ENCODE measurements around the gene CLNK. TPM values are rescaled to one million over a fixed set of nuclear protein-coding genes. Genes with fewer than 3 reads are reported as not detected.

Gene CLNK
- total RNA-seq, 3 donors from 2014 or later, result 0.11 TPM; not detected in 1

- Mint-ChIP-seq H3K9me3 (no peaks in the 10 kb centered on the region), H3K4me1 (ENCODE audit: low read depth) (no peaks in the 10 kb centered on the region), H3K27me3 (ENCODE audit: low read depth) (peaks cover 6% of the 10 kb centered on the region), H3K36me3 (ENCODE audit: insufficient read depth) (no peaks in the 10 kb centered on the region), H3K4me3 (no peak overlapping the region)
- DNase-seq (no peak), ATAC-seq (no peak)
Measured at GRCh38 chr4:10599574-10599973, 85.0 kb downstream of the CLNK start.

- Mint-ChIP-seq H3K36me3 (ENCODE audit: insufficient read depth) (no peaks in the 10 kb centered on the region), H3K4me3 (no peak overlapping the region), H3K4me1 (ENCODE audit: low read depth) (no peaks in the 10 kb centered on the region), H3K27me3 (ENCODE audit: low read depth) (peaks cover 6% of the 10 kb centered on the region), H3K9me3 (no peaks in the 10 kb centered on the region)
- no peak for ATAC-seq
- DNase-seq, result no peak
Measured at GRCh38 chr4:10598829-10599228, 85.7 kb downstream of the CLNK start.

GRCh38 chr4:10596586-10597290, 87.8 kb downstream of the CLNK start:
- Mint-ChIP-seq H3K9me3 (no peaks in the 10 kb centered on the region), H3K27me3 (ENCODE audit: low read depth) (peaks cover 6% of the 10 kb centered on the region), H3K36me3 (ENCODE audit: insufficient read depth) (no peaks in the 10 kb centered on the region), H3K4me3 (no peak overlapping the region), H3K4me1 (ENCODE audit: low read depth) (no peaks in the 10 kb centered on the region)
- DNase-seq, result no peak
- ATAC-seq, result no peak

GRCh38 chr4:10593130-10593529, 91.4 kb downstream of the CLNK start:
- H3K36me3 Mint-ChIP-seq (ENCODE audit: insufficient read depth), result no peaks in the 10 kb centered on the region
- H3K4me1 Mint-ChIP-seq (ENCODE audit: low read depth), result peaks cover 14% of the 10 kb centered on the region
- H3K4me3 Mint-ChIP-seq, result no peak overlapping the region
- no peak for ATAC-seq
- no peaks in the 10 kb centered on the region for H3K27me3 Mint-ChIP-seq (ENCODE audit: low read depth)
- DNase-seq, result no peak
- no peaks in the 10 kb centered on the region for H3K9me3 Mint-ChIP-seq

- Mint-ChIP-seq H3K9me3 (no peaks in the 10 kb centered on the region), H3K27me3 (ENCODE audit: low read depth) (no peaks in the 10 kb centered on the region), H3K4me1 (ENCODE audit: low read depth) (peaks cover 19% of the 10 kb centered on the region), H3K36me3 (ENCODE audit: insufficient read depth) (no peaks in the 10 kb centered on the region), H3K4me3 (no peak overlapping the region)
- DNase-seq (no peak), ATAC-seq (no peak)
Measured at GRCh38 chr4:10590896-10591295, 93.7 kb downstream of the CLNK start.

GRCh38 chr4:10589799-10590198, 94.8 kb downstream of the CLNK start:
- ATAC-seq (no peak), DNase-seq (no peak)
- Mint-ChIP-seq H3K4me1 (ENCODE audit: low read depth) (peaks cover 19% of the 10 kb centered on the region), H3K4me3 (no peak overlapping the region), H3K27me3 (ENCODE audit: low read depth) (no peaks in the 10 kb centered on the region), H3K9me3 (no peaks in the 10 kb centered on the region), H3K36me3 (ENCODE audit: insufficient read depth) (no peaks in the 10 kb centered on the region)

- Mint-ChIP-seq H3K27me3 (ENCODE audit: low read depth) (no peaks in the 10 kb centered on the region), H3K36me3 (ENCODE audit: insufficient read depth) (no peaks in the 10 kb centered on the region), H3K4me1 (ENCODE audit: low read depth) (peaks cover 20% of the 10 kb centered on the region), H3K9me3 (no peaks in the 10 kb centered on the region), H3K4me3 (no peak overlapping the region)
- DNase-seq (no peak), ATAC-seq (no peak)
Measured at GRCh38 chr4:10589321-10589720, 95.2 kb downstream of the CLNK start.

DNA sequence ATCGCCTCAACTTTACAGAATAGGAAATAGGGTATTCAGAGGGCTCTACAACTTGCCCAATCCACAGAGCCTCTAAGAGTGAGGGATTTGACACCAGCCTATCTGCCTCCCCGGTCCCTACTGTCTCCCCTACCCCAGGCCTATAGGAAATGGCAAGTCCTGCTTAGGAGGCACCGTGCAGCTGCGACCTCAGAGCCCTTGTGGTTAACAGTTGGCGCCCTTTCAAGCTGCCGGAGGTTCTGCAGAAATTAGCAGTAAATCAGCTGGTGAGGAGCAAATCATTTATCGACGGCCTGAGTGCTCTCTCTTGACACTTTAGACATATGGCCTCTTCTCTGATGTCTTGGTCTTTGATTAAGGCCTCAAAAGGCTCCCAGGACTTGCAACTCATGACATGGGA, 96.9 kb downstream of the CLNK start:
- Mint-ChIP-seq H3K36me3 (ENCODE audit: insufficient read depth) (no peaks in the 10 kb centered on the region), H3K4me3 (no peak overlapping the region), H3K27me3 (ENCODE audit: low read depth) (no peaks in the 10 kb centered on the region), H3K4me1 (ENCODE audit: low read depth) (peaks cover 26% of the 10 kb centered on the region), H3K9me3 (no peaks in the 10 kb centered on the region)
- ATAC-seq (peak in 1 of 2 donors; percentile 43), DNase-seq (no peak)

GRCh38 chr4:10587296-10587695, 97.3 kb downstream of the CLNK start:
- H3K27me3 Mint-ChIP-seq (ENCODE audit: low read depth), result no peaks in the 10 kb centered on the region
- H3K9me3 Mint-ChIP-seq, result no peaks in the 10 kb centered on the region
- peaks cover 26% of the 10 kb centered on the region for H3K4me1 Mint-ChIP-seq (ENCODE audit: low read depth)
- H3K36me3 Mint-ChIP-seq (ENCODE audit: insufficient read depth), result no peaks in the 10 kb centered on the region
- DNase-seq (no peak), ATAC-seq (no peak)
- H3K4me3 Mint-ChIP-seq, result no peak overlapping the region

DNA sequence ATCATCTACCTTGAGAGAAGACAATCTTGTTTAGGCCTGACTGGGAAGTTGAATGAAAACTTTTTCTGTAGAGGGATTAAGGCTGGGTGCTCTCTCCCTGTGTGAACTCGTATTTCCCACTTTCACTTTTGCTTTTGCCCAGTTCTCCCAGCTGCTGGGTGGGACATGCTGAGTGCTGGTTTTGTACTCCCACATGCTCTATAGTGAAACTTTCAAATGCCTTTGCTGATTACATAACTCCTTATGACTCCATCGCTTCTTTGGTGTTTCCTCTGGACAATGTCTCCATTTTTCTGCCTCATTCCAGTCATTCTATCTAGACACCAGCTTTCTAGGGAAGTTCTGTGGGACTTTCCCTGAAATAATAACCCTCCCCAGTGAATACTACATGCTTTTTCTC, 100.5 kb downstream of the CLNK start:
- DNase-seq (no peak), ATAC-seq (no peak)
- Mint-ChIP-seq H3K4me1 (ENCODE audit: low read depth) (peaks cover 14% of the 10 kb centered on the region), H3K4me3 (no peak overlapping the region), H3K27me3 (ENCODE audit: low read depth) (peaks cover 5% of the 10 kb centered on the region), H3K36me3 (ENCODE audit: insufficient read depth) (no peaks in the 10 kb centered on the region), H3K9me3 (no peaks in the 10 kb centered on the region)

DNA sequence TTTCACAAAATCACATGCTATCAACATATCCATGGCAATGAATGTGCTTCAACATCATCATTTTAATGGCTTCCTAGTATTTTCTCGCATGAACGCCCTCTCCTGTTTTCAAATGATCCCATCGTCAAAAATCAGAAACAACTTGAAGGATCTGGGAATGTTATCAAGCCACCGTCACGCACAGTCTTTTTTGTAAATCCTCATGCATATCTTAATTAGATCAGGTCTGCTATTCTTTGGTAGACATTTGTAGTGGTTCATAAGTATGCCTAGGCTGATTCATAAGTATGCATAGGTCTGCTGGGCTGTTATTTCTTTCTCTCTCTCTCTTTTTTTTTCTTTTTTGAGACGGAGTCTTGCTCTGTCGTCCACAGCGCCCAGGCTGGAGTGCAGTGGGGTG, 101.6 kb downstream of the CLNK start:
- DNase-seq (no peak), ATAC-seq (no peak)
- H3K36me3 Mint-ChIP-seq (ENCODE audit: insufficient read depth), result no peaks in the 10 kb centered on the region
- no peak overlapping the region for H3K4me3 Mint-ChIP-seq
- H3K4me1 Mint-ChIP-seq (ENCODE audit: low read depth), result peaks cover 12% of the 10 kb centered on the region
- H3K9me3 Mint-ChIP-seq, result no peaks in the 10 kb centered on the region
- H3K27me3 Mint-ChIP-seq (ENCODE audit: low read depth), result peaks cover 5% of the 10 kb centered on the region

DNA sequence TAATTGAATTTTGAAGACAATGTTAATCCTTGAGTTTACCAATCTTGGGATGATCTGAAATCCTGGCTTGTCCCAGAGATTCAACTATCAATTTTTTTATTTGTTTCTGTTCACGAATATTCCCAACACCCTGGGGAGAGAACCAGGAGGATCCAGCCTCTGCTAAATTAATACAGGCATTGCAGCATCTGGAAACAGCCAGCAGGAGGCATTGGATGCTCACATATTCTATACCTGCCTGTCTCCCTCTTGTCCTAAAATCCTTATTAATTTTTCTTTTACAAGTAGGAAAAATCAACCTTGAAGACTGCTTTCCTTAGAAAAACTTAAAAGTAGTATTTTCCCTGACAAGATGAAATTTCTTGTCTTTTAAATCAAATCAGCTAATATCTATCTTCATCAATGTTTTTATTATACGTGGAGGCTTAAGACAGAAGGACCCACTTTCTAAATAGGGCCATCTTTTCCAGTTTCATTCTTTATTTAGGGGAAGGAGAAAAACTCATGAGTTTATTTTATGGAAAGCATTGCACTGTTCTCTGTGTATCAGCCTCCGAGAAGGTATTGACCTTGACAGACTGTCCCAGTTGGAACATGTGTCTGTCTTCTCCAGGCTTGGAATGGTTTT, 102.4 kb downstream of the CLNK start:
- Mint-ChIP-seq H3K27me3 (ENCODE audit: low read depth) (peaks cover 5% of the 10 kb centered on the region), H3K36me3 (ENCODE audit: insufficient read depth) (no peaks in the 10 kb centered on the region), H3K4me3 (no peak overlapping the region), H3K9me3 (no peaks in the 10 kb centered on the region), H3K4me1 (ENCODE audit: low read depth) (peaks cover 7% of the 10 kb centered on the region)
- ATAC-seq (no peak), DNase-seq (no peak)

DNA sequence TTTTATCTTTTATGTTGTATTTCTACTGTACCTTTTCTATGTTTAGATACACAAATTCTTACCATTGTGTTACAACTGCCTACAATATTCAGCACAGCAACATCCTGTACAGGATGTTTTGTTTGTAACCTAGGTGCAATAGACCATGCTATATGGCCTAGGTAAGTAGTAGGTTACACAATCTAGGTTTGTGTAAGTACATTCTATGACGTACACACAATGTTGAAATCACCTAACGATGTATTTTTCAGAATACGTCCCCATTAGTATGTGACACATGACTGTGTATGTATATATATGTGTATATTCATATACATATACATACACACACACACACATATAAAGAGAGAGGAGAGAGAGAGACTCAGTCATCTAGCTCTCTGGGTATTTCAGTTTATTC, 103.5 kb downstream of the CLNK start:
- no peak for DNase-seq
- Mint-ChIP-seq H3K9me3 (no peaks in the 10 kb centered on the region), H3K4me1 (ENCODE audit: low read depth) (peaks cover 7% of the 10 kb centered on the region), H3K27me3 (ENCODE audit: low read depth) (peaks cover 7% of the 10 kb centered on the region), H3K36me3 (ENCODE audit: insufficient read depth) (no peaks in the 10 kb centered on the region), H3K4me3 (no peak overlapping the region)
- ATAC-seq, result no peak

DNA sequence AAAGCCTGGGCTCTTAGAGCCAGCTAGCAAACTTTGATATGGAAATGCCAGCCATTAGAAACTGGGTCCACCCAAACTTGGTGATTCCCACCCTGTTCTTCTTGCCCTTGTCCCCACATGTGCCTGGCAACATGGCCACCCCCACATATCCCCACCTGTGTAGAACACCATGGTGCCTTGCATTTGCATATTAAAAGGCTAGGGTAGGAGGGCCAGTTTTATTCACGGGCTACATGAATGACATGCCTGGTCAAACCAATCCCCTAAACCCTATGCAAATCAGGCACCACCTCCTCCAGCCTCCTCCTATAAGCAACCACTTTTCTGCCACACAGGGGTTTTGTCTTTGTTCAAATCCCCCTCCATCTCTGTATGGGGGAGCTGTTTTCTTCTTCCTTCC, 104.9 kb downstream of the CLNK start:
- no peaks in the 10 kb centered on the region for H3K36me3 Mint-ChIP-seq (ENCODE audit: insufficient read depth)
- ATAC-seq, result no peak
- no peak overlapping the region for H3K4me3 Mint-ChIP-seq
- DNase-seq, result no peak
- H3K9me3 Mint-ChIP-seq, result no peaks in the 10 kb centered on the region
- H3K4me1 Mint-ChIP-seq (ENCODE audit: low read depth), result peaks cover 7% of the 10 kb centered on the region
- peaks cover 14% of the 10 kb centered on the region for H3K27me3 Mint-ChIP-seq (ENCODE audit: low read depth)

All from activated T-cell treated with anti-CD3 and anti-CD28 coated beads, Interleukin-2, amount 50 U/mL, for 4 hours (primary cell).